T-cell (primary cell): Measurements from ENCODE around the gene CBFB. TPM values are rescaled to one million over a fixed set of nuclear protein-coding genes. Genes with fewer than 3 reads are reported as not detected.
"Not testable (repeated sequence)": the region's sequence is repeated elsewhere in the genome, so short reads cannot be mapped to it uniquely, and the experiment has no call there.

Experiments used
- ATAC-seq, 4 experiments: fragments of 200-7000 bp in 3 of 4; fragments of 150-1000 bp in 1 of 4; cut with Tn5 transposase; replicated peaks in 1 of 4; 1 replicate in 3 of 4; 2 replicates in 1 of 4; pipeline ENCODE4 v1.10.0; 2021; ENCODE audit warnings: moderate library complexity in 3 of 4, mild to moderate bottlenecking in 2 of 4, moderate number of reproducible peaks in 1 of 4
- CTCF ChIA-PET, 2 donors: fragments of 300-600 bp; sonication (Branson Sonifier 250); formaldehyde crosslinking; loops; one replicate each; lab custom pipeline; 2022; ENCODE audit warnings: antibody characterized with exemption in 2 of 2; lab: Charles Lee
- POLR2A ChIA-PET, 2 donors: fragments of 300-600 bp; sonication (Branson Sonifier 250); formaldehyde crosslinking; loops; one replicate each; lab custom pipeline; 2022; ENCODE audit warnings: antibody characterized with exemption in 2 of 2; lab: Charles Lee
- DNase-seq, 35 experiments: peaks; one replicate each; pipeline versions ENCODE4 v3.0.0 to v3.0.0-alpha.2; 2013 to 2023
- H3K27ac ChIP-seq: one replicate; pipeline ENCODE4 v1.5.1; 2013; ENCODE audit warnings: low read length
- H3K27me3 ChIP-seq, 2 experiments: replicated peaks in 1 of 2; 1 replicate in 1 of 2; 2 replicates in 1 of 2; pipeline versions ENCODE4 v1.6.1 to v1.7.0; 2013; ENCODE audit warnings: low read length in 1 of 2, mixed read lengths in 1 of 2; ENCODE audit not compliant: control insufficient read depth in 2 of 2, insufficient read depth in 2 of 2; ENCODE audit errors: extremely low read depth in 1 of 2
- H3K36me3 ChIP-seq, 2 donors: 1 replicate in 1 of 2; 2 replicates in 1 of 2; pipeline versions ENCODE4 v1.6.1 to v1.7.0; 2013; ENCODE audit warnings: low read length in 1 of 2; ENCODE audit not compliant: control insufficient read depth in 2 of 2, insufficient read depth in 1 of 2; ENCODE audit errors: extremely low read depth in 1 of 2
- H3K4me1 ChIP-seq, 2 experiments: 1 replicate in 1 of 2; 2 replicates in 1 of 2; pipeline versions ENCODE4 v1.6.1 to v1.7.0; 2013; ENCODE audit warnings: low read length in 2 of 2, mixed read lengths in 1 of 2; ENCODE audit not compliant: insufficient read depth in 2 of 2, control insufficient read depth in 1 of 2; ENCODE audit errors: extremely low read depth in 1 of 2
- H3K4me3 ChIP-seq, 2 donors: 1 replicate in 1 of 2; 2 replicates in 1 of 2; pipeline versions ENCODE4 v1.5.1 to v1.7.0; 2013; ENCODE audit warnings: mild to moderate bottlenecking in 2 of 2, low read length in 1 of 2, moderate library complexity in 1 of 2; ENCODE audit not compliant: control insufficient read depth in 1 of 2; ENCODE audit errors: extremely low read depth in 1 of 2
- H3K9me3 ChIP-seq: 2 replicates; pipeline ENCODE4 v1.7.0; 2013
- H3K27ac Mint-ChIP-seq, 2 donors: one replicate each; pipeline ENCODE4 v1.8.0; 2020 to 2021; ENCODE audit warnings: mild to moderate bottlenecking in 2 of 2, mixed read lengths in 2 of 2
- H3K27me3 Mint-ChIP-seq, 2 donors: one replicate each; pipeline ENCODE4 v1.8.0; 2021 to 2022; ENCODE audit warnings: mixed read lengths in 2 of 2
- H3K36me3 Mint-ChIP-seq: one replicate; pipeline ENCODE4 v1.8.0; 2021; ENCODE audit warnings: mixed read lengths
- H3K4me1 Mint-ChIP-seq, 3 donors: one replicate each; pipeline ENCODE4 v1.8.0; 2020 to 2022; ENCODE audit warnings: mixed read lengths in 3 of 3, mild to moderate bottlenecking in 1 of 3
- H3K4me3 Mint-ChIP-seq, 3 donors: one replicate each; pipeline ENCODE4 v1.8.0; 2020 to 2022; ENCODE audit warnings: mild to moderate bottlenecking in 3 of 3, mixed read lengths in 3 of 3, moderate library complexity in 3 of 3
- H3K9me3 Mint-ChIP-seq, 3 donors: one replicate each; pipeline ENCODE4 v1.8.0; 2020 to 2022; ENCODE audit warnings: mixed read lengths in 3 of 3
- whole genome bisulfite sequencing: methylation state at CpG from one replicate; pipeline ENCODE4 v1.1.5; 2013; ENCODE audit warnings: missing lambda C conversion rate; ENCODE audit not compliant: insufficient coverage; 5-methylcytosine and 5-hydroxymethylcytosine counted together
- total RNA-seq, 35 experiments: library from RNA in 6 of 35; stranded (reverse) in 6 of 35; fragments of 120-200 nt in 1 of 35; gene quantifications; one replicate each; pipeline versions ENCODE4 v1.2.1 to v1.2.4 and lab custom pipeline; 2013 to 2026

Gene CBFB
- total RNA-seq, 5 donors from 2014 or later (not counting 1 experiment from before 2014, with no cell fraction given), result 80.0 to 115 (median 96.5) TPM

DNA sequence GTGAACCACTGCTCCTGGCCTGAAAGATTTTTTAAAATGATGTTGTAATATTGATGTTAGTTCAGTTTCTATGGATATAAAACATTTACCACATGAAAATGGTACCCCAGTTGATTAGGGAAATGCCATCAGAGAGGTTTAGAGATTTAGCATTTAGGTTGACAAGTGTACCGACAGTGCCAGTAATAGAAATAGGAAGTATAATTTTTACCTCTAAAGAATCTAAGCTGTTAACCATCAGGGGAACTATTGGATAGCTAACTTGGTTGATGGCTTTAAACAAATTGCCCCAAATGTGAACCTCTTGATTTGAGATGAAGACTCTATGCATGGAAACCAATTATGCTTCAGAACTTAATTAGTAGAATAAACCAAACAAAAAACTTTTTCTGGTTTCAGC, 6.4 kb downstream of the CBFB start:
- Histone ChIP-seq H3K27me3 (no peaks in the 10 kb centered on the region), H3K9me3 (no peaks in the 10 kb centered on the region), H3K4me1 (peaks cover 15 to 25% of the 10 kb centered on the region in 2 experiments), H3K4me3 (no peak overlapping the region), H3K36me3 (peaks cover 0 to 8% of the 10 kb centered on the region in 2 donors), H3K27ac (no peak overlapping the region)
- ATAC-seq (no peak), DNase-seq (no peak)
- ChIA-PET CTCF (interaction anchor here in 1 of 2 donors (0.8 to 1.1 kb wide), 3 partner anchors 8 to 22 kb away, joined by 3 read pairs; no protein-coding TSS in a partner anchor), POLR2A (no interaction called here)
- no CpG with 5 or more reads among the region's 1 CpG for WGBS
- no peaks in the 10 kb centered on the region for H3K27me3 Mint-ChIP-seq
- no peak overlapping the region for H3K27ac Mint-ChIP-seq
- H3K9me3 Mint-ChIP-seq, result no peaks in the 10 kb centered on the region
- H3K36me3 Mint-ChIP-seq, result peaks cover 23% of the 10 kb centered on the region
- H3K4me3 Mint-ChIP-seq, result peak overlapping the region in 1 of 3 donors; percentile 35
- H3K4me1 Mint-ChIP-seq, result peaks cover 62 to 75% (median 67%) of the 10 kb centered on the region in 3 donors

DNA sequence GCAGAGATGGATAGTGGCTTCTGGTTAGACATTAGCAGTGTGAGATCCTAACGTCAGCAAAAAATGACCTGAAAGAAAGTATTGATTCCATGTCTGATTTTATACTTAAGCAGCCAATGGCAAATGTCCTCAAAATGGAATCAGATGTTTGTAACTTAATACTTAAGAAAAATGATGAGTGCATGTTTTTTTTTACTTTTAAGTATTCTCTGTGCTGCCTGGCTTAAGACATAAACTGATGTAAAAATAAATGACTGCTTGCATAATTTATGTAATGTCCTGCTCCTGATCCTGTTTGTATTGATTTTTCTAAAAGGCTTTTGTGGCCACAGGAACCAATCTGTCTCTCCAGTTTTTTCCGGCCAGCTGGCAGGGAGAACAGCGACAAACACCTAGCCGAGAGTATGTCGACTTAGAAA, 7.4 kb downstream of the CBFB start:
- DNase-seq (no peak), ATAC-seq (no peak)
- peaks cover 0 to 9% of the 10 kb centered on the region in 2 donors for H3K36me3 ChIP-seq
- peaks cover 58 to 76% (median 68%) of the 10 kb centered on the region in 3 donors for H3K4me1 Mint-ChIP-seq
- CTCF ChIA-PET, result interaction anchor here in 1 of 2 donors (0.8 to 1.0 kb wide), 2 partner anchors 18 to 23 kb away, joined by 3 read pairs; no protein-coding TSS in a partner anchor
- no peaks in the 10 kb centered on the region for H3K27me3 ChIP-seq
- H3K9me3 ChIP-seq, result no peaks in the 10 kb centered on the region
- peaks cover 33% of the 10 kb centered on the region for H3K36me3 Mint-ChIP-seq
- H3K27ac ChIP-seq, result no peak overlapping the region
- H3K4me1 ChIP-seq, result peaks cover 9 to 18% of the 10 kb centered on the region in 2 experiments
- no peak overlapping the region for H3K4me3 ChIP-seq
- no peak overlapping the region for H3K27ac Mint-ChIP-seq
- POLR2A ChIA-PET, result no interaction called here
- no peaks in the 10 kb centered on the region for H3K9me3 Mint-ChIP-seq
- H3K27me3 Mint-ChIP-seq, result no peaks in the 10 kb centered on the region
- H3K4me3 Mint-ChIP-seq, result no peak overlapping the region
- no CpG with 5 or more reads among the region's 5 CpGs for WGBS

DNA sequence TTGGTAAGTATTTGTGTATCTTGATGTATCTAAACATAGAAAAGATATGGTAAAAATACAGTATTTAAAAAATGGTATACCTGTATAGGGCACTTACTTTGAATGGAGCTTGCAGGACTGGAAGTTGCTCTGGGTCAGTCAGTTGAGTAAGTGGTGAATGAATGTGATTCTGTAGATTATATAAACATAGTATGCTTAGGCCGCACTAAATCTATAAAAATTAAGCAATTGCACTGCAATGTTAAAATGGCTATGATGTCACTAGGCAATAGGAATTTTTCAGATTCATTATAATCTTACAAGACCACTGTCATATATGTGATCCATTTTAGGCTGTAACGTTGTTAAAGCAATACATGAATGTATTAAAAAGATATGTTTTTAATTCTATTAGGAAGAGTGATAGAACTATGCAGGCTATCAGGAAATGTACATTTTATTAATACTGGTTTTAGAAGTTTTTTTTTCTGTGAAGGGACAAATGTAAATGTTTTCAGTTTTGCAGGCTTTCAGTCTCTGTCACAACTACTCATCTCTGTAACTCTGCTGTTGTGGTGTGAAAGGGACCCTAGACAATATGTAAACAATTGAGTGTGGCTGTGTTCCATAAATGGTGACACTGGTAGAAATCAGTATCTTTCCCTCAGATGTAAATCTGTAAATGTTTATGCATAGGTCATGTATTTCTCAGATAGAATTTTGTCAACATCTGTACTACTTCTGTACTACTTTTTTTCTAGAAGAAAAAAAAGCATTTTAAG, 10.5 kb downstream of the CBFB start:
- no peak for ATAC-seq
- no CpG with 5 or more reads among the region's 2 CpGs for whole genome bisulfite sequencing
- DNase-seq, result no peak
- Histone ChIP-seq H3K4me1 (peaks cover 4 to 7% of the 10 kb centered on the region in 2 experiments), H3K36me3 (peaks cover 2 to 21% of the 10 kb centered on the region in 2 donors), H3K4me3 (no peak overlapping the region), H3K27me3 (no peaks in the 10 kb centered on the region), H3K27ac (no peak overlapping the region), H3K9me3 (no peaks in the 10 kb centered on the region)
- Mint-ChIP-seq H3K9me3 (no peaks in the 10 kb centered on the region), H3K4me1 (peaks cover 36 to 51% (median 47%) of the 10 kb centered on the region in 3 donors), H3K36me3 (peaks cover 23% of the 10 kb centered on the region), H3K4me3 (no peak overlapping the region), H3K27me3 (no peaks in the 10 kb centered on the region), H3K27ac (peak overlapping the region in 1 of 2 donors; percentile 39)
- ChIA-PET CTCF (interaction anchor here in 1 of 2 donors (0.6 kb wide), 1 partner anchor 97 kb away, joined by 3 read pairs; no protein-coding TSS in a partner anchor), POLR2A (no interaction called here)

DNA sequence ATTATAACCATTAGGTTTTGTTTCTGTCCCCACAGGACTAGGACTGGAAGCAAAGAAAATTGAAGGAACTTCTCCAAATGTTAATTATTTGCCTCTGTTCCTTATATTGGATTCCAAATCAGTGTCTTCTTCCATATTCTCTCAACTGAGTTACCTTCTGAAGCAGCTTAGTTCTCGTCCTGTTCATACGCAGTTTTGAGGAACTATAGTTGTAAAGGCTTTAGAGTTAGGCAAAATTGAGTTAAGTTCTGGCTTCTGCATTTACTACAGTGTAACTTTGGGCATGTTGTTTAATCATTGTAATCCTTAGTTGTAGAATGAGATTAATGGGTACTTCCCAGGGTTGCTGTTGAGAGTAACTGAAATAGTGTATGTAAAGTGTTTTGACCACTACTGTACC, 11.2 kb downstream of the CBFB start:
- H3K9me3 ChIP-seq, result no peaks in the 10 kb centered on the region
- ATAC-seq, result no peak
- Mint-ChIP-seq H3K27me3 (no peaks in the 10 kb centered on the region), H3K4me1 (peaks cover 29 to 44% (median 43%) of the 10 kb centered on the region in 3 donors), H3K27ac (no peak overlapping the region), H3K9me3 (no peaks in the 10 kb centered on the region), H3K36me3 (peaks cover 20% of the 10 kb centered on the region), H3K4me3 (no peak overlapping the region)
- H3K27me3 ChIP-seq, result no peaks in the 10 kb centered on the region
- CTCF ChIA-PET, result interaction anchor here in 1 of 2 donors (0.6 kb wide), 2 partner anchors 87 to 96 kb away, joined by 3 read pairs; no protein-coding TSS in a partner anchor
- H3K4me3 ChIP-seq, result no peak overlapping the region
- H3K36me3 ChIP-seq, result peaks cover 2 to 20% of the 10 kb centered on the region in 2 donors
- no peak for DNase-seq
- no peak overlapping the region for H3K27ac ChIP-seq
- peaks cover under 1 to 4% of the 10 kb centered on the region in 2 experiments for H3K4me1 ChIP-seq
- POLR2A ChIA-PET, result no interaction called here
- 92% methylated on average over 2 of the region's 2 CpGs for WGBS

DNA sequence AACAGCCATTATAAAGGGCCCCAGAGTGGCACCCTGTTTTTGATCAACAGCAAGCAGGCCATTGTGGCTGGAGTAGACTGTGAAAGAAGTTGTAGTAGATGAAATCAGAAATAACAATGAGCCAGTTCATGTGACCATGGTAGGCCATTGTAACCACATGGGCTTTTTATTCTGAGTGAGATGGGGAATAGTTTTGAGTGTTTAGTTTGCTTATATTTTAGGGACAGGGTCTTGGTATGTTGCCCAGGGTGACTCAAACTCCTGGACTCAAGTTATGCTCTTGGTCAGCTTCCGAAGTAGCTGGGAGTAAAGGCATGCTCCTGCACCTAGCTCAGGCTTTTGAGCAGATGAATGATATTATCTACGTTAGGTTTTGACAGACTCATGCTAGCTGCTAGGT, 12.0 kb downstream of the CBFB start:
- 94% methylated on average over 2 of the region's 2 CpGs for WGBS
- ATAC-seq (no peak), DNase-seq (no peak)
- peaks cover 20% of the 10 kb centered on the region for H3K36me3 Mint-ChIP-seq
- Histone ChIP-seq H3K27me3 (no peaks in the 10 kb centered on the region), H3K4me1 (peaks cover 0 to 2% of the 10 kb centered on the region in 2 experiments), H3K36me3 (peaks cover 2 to 17% of the 10 kb centered on the region in 2 donors), H3K9me3 (no peaks in the 10 kb centered on the region), H3K27ac (no peak overlapping the region), H3K4me3 (no peak overlapping the region)
- H3K4me3 Mint-ChIP-seq, result no peak overlapping the region
- ChIA-PET CTCF (interaction anchor here (0.5 to 0.6 kb wide), 2 partner anchors 96 to 172 kb away, joined by 3 to 7 read pairs; no protein-coding TSS in a partner anchor), POLR2A (interaction anchor here in 1 of 2 donors (0.7 kb wide), 2 partner anchors 438 to 900 kb away, joined by 3 to 4 read pairs; no protein-coding TSS in a partner anchor)
- peak overlapping the region in 1 of 2 donors; percentile 17 for H3K27ac Mint-ChIP-seq
- H3K4me1 Mint-ChIP-seq, result peaks cover 22 to 37% (median 37%) of the 10 kb centered on the region in 3 donors
- no peaks in the 10 kb centered on the region for H3K9me3 Mint-ChIP-seq
- no peaks in the 10 kb centered on the region for H3K27me3 Mint-ChIP-seq

DNA sequence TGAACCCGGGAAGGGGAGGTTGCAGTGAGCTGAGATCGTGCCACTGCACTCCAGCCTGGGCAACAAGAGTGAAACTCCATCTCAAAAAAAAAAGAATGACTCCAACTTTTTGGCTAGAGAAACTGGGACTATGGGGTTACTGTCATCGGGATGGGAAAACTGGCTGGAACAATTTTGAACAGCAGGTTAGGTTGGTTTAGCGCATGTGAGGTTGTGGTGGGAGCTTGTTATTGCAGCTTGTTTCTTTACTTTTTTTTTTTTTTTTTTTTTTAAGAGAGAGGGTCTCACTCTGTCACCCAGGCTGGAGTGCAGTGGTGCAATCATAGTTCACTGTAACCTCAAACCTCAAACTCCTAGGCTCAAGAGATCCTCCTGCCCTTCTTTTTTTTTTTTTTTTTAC, 12.6 kb downstream of the CBFB start:
- not testable (repeated sequence) for H3K4me3 ChIP-seq, H3K27me3 Mint-ChIP-seq, H3K9me3 Mint-ChIP-seq, H3K4me1 ChIP-seq, H3K27ac Mint-ChIP-seq, DNase-seq, H3K9me3 ChIP-seq, H3K27ac ChIP-seq, H3K4me3 Mint-ChIP-seq, H3K27me3 ChIP-seq, ATAC-seq
- ChIA-PET CTCF (interaction anchor here in 1 of 2 donors (0.6 kb wide), 1 partner anchor 173 kb away, joined by 3 read pairs; no protein-coding TSS in a partner anchor), POLR2A (interaction anchor here in 1 of 2 donors (0.6 to 0.7 kb wide), 4 partner anchors 17 to 1606 kb away, joined by 3 to 6 read pairs (median 4); no protein-coding TSS in a partner anchor)
- WGBS, result no CpG with 5 or more reads among the region's 4 CpGs
- H3K36me3 Mint-ChIP-seq, result peaks cover 22% of the 10 kb centered on the region
- peaks cover 18 to 37% (median 36%) of the 10 kb centered on the region in 3 donors for H3K4me1 Mint-ChIP-seq
- H3K36me3 ChIP-seq, result peaks cover 5 to 17% of the 10 kb centered on the region in 2 donors
